NT2/D1 (cell line): Measurements from ENCODE around the gene PARPBP.
"Not testable (repeated sequence)": the region's sequence is repeated elsewhere in the genome, so short reads cannot be mapped to it uniquely, and the experiment has no call there.

Source experiments
- DNase-seq: peaks from one replicate; pipeline ENCODE4 v3.0.0-alpha.2; 2011; ENCODE audit warnings: low read depth, low spot score
- H3K27me3 ChIP-seq: 2 replicates; pipeline ENCODE4 v1.6.0; 2011; ENCODE audit warnings: mild to moderate bottlenecking; ENCODE audit not compliant: insufficient read length, insufficient read depth
- H3K36me3 ChIP-seq: 2 replicates; pipeline ENCODE4 v1.6.1; 2011; ENCODE audit warnings: mild to moderate bottlenecking, low read length, mixed read lengths; ENCODE audit not compliant: insufficient read depth, insufficient read length
- H3K4me1 ChIP-seq: 2 replicates; pipeline ENCODE4 v1.5.1; 2011; ENCODE audit not compliant: insufficient read depth, insufficient read length
- H3K4me3 ChIP-seq: 2 replicates; pipeline ENCODE4 v1.5.1; 2011; ENCODE audit warnings: low read depth; ENCODE audit not compliant: insufficient read length
- H3K9ac ChIP-seq: 2 replicates; pipeline ENCODE4 v1.6.0; 2011; ENCODE audit warnings: low read depth; ENCODE audit not compliant: insufficient read length
- H3K9me3 ChIP-seq: 2 replicates; pipeline ENCODE4 v1.5.1; 2011; ENCODE audit warnings: mild to moderate bottlenecking, low read length; ENCODE audit not compliant: insufficient read depth
- SUZ12 ChIP-seq: IDR thresholded peaks from 2 replicates; pipeline ENCODE4 v1.6.1; 2011; ENCODE audit not compliant: insufficient read length, insufficient read depth; ENCODE audit errors: extremely low read depth
- YY1 ChIP-seq: IDR thresholded peaks from 2 replicates; pipeline ENCODE4 v1.6.1; 2011; ENCODE audit not compliant: insufficient read length, insufficient read depth
- ZNF274 ChIP-seq: IDR thresholded peaks from 2 replicates; pipeline ENCODE4 v1.6.1; 2011; ENCODE audit warnings: mild to moderate bottlenecking, low read depth, low read length

PARPBP gene

DNA sequence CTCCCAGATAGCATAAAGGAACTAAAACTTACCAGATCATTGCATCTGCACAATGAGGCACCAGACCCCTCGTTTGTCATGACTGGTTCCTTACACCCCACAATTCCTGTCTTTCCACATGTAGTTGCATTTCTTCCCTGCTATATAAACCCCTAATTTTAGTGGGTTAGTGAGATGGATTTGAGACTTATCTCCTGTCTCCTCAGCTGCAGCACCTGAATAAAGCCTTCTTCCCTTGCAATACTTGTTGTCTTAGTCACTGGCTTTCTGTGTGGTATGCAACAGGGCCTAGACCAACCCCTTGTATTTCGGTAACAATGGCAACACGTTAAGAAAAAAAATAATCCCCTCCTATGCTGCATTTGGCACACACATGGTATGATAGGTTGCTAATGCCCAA is 13.1 kb upstream of the PARPBP start:
- no peaks in the 10 kb centered on the region for H3K4me1 ChIP-seq

DNA sequence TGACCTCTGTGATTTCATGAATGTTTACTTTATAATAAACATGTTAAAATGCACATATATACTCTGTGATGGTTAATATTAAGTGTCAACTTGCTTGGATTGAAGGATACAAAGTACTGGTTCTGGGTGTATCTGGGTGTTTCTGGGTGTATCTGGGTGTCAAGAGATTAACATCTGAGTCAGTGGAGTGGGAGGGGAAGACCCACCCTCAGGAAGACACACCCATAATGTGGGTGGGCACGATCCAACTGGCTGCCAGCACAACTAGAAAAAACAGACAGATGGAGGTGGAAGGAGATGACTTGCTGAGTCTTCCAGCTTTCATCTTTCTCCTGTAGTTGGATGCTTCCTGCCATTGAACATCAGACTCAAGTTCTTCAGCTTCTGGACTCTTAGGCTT is 12.0 kb upstream of the PARPBP start:
- no peak for TF ChIP-seq ZNF274
- TF ChIP-seq YY1: no peak
- TF ChIP-seq SUZ12: no peak
- Histone ChIP-seq H3K4me3 (no peak overlapping the region), H3K4me1 (no peaks in the 10 kb centered on the region), H3K36me3 (peaks cover 84% of the 10 kb centered on the region), H3K9me3 (peaks cover 25% of the 10 kb centered on the region), H3K9ac (no peak overlapping the region), H3K27me3 (no peaks in the 10 kb centered on the region)
- no peak for DNase-seq

More for the DNA sequence above, 13.1 kb upstream of the PARPBP start:
- Histone ChIP-seq H3K9me3 (peaks cover 25% of the 10 kb centered on the region), H3K27me3 (no peaks in the 10 kb centered on the region), H3K36me3 (peaks cover 74% of the 10 kb centered on the region), H3K9ac (no peak overlapping the region), H3K4me3 (no peak overlapping the region)
- TF ChIP-seq SUZ12: no peak
- TF ChIP-seq YY1: no peak
- no peak for TF ChIP-seq ZNF274
- no peak for DNase-seq

DNA sequence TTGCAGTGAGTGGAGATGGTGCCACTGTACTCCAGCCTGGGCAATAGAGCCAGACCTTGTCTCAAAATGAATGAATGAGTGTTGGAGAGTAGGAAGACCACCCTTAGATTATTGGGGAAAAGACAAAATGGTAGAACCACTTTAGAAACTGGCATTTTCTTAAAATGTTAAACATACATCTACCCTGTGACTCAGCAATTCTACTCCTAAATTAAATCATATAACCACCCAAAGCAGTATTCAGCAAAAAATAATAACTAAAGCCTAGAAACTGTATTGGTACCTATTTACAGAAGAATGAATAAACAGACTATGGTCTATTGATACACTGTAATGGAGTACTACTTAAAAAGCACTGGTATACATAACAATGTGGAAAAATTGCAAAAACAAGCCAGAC is 9.2 kb upstream of the PARPBP start:
- Histone ChIP-seq H3K4me3 (no peak overlapping the region), H3K9ac (no peak overlapping the region), H3K4me1 (no peaks in the 10 kb centered on the region), H3K36me3 (peaks cover 84% of the 10 kb centered on the region), H3K27me3 (no peaks in the 10 kb centered on the region), H3K9me3 (peaks cover 25% of the 10 kb centered on the region)
- DNase-seq: no peak
- no peak for TF ChIP-seq SUZ12
- no peak for TF ChIP-seq YY1
- no peak for TF ChIP-seq ZNF274

DNA sequence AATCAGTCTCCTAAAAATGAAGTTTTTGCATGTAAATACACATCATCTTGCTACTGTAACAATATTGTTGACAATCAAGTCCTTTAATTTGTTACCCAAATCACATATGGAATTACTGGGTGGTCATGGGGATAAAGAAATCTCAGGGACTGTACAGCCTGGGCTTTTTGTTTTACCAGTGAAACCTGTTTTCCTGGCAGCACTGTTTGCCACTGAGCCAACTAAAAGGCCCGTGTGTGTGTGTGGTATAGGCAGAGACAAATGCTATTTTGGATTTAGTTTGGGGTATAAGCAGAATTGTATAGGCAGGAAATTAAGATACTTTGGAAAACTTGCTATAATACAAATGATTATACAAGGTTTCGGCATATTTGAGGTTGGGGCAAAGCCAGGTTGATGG is 5.8 kb upstream of the PARPBP start:
- no peaks in the 10 kb centered on the region for H3K4me1 ChIP-seq
- peaks cover 83% of the 10 kb centered on the region for H3K36me3 ChIP-seq
- no peak for DNase-seq

DNA sequence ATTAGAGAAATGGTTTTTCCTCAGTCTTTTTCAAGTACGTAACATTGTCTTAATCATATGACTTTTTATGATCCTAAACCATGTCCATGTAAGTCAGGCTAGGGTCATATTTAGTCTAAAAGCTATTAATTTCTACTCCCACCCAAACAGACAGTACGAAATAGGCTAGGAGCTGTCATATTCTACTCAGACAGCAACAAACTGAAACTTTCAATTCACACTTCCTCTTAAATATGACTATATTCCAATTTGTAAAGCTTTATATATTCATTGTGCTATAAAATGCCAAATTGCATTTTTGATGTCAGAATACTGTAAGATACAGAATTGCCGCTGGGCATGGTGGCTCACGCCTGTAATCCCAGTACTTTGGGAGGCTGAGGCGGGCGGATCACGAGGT is 3.6 kb upstream of the PARPBP start:
- no peaks in the 10 kb centered on the region for H3K9me3 ChIP-seq
- H3K9ac ChIP-seq: no peak overlapping the region
- DNase-seq: no peak
- H3K4me3 ChIP-seq: no peak overlapping the region
- H3K4me1 ChIP-seq: no peaks in the 10 kb centered on the region
- TF ChIP-seq ZNF274 (no peak), SUZ12 (no peak), YY1 (no peak)
- no peaks in the 10 kb centered on the region for H3K27me3 ChIP-seq
- H3K36me3 ChIP-seq: peaks cover 63% of the 10 kb centered on the region

More for the DNA sequence above, 5.8 kb upstream of the PARPBP start:
- Histone ChIP-seq H3K27me3 (no peaks in the 10 kb centered on the region), H3K9me3 (no peaks in the 10 kb centered on the region), H3K9ac (no peak overlapping the region), H3K4me3 (no peak overlapping the region)
- TF ChIP-seq ZNF274 (no peak), YY1 (no peak), SUZ12 (no peak)

DNA sequence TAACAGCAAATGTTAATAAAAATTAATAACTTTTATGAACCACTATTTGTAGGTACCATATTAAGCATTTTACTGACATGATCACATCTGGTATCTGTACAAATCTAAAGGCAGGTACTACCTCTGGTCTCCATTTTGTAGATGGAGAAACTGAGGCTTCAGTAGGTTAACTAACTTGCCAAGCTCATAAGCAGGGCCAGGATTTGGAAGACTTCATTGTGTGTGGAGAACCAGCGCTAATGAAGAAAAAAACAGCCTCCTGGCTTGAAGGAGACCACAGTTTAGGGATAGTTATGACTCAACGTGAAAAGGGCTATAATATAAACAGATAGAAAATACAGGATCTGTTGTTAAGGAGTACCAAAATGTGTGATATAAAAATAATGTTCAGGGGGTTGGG is 1.1 kb upstream of the PARPBP start:
- peaks cover 54% of the 10 kb centered on the region for H3K36me3 ChIP-seq
- H3K4me1 ChIP-seq: no peaks in the 10 kb centered on the region
- no peaks in the 10 kb centered on the region for H3K9me3 ChIP-seq
- TF ChIP-seq ZNF274 (no peak), YY1 (no peak), SUZ12 (no peak)
- no peaks in the 10 kb centered on the region for H3K27me3 ChIP-seq
- H3K4me3 ChIP-seq: peak overlapping the region; percentile 92
- peak overlapping the region; percentile 96 for H3K9ac ChIP-seq
- DNase-seq: no peak

DNA sequence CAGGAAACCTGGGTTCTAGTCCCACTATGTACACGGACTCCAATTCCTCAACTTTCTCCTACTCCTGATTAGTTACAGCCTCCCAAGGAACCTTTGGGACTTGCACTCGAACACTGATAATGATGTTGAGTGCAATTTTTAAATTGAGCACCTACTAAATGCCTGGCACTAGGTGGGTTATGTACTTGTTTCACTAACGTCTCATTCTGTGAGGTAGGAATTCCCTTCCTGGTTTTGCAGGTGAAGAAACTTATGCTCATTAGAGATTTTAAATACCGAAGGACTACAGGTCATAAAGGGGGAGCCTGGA is 536 bp downstream of the PARPBP start:
- Histone ChIP-seq H3K9me3 (no peaks in the 10 kb centered on the region), H3K4me3 (peak overlapping the region; percentile 92), H3K27me3 (no peaks in the 10 kb centered on the region), H3K4me1 (no peaks in the 10 kb centered on the region), H3K9ac (peak overlapping the region; percentile 96), H3K36me3 (peaks cover 58% of the 10 kb centered on the region)
- no peak for DNase-seq
- no peak for TF ChIP-seq SUZ12
- no peak for TF ChIP-seq ZNF274
- no peak for TF ChIP-seq YY1

DNA sequence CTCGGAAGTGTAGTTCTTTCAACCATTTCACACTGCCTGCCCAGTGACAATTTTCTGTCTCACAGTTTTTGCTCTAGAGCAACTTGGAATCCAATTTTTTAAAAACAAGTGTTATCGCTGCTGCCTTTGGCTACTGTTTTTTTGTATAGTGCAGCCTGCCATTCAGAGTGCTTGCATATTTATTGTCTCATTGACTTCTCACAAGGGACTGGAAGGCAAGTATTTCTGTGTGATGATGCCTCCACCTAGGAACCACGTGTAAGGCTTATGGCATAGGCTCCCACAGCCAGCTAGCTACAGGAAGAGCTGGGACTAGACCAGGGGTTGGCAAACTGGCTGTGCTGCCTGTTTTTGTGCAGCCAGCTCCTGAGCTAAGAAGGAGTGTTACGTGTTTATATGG is 903 bp downstream of the PARPBP start:
- Histone ChIP-seq H3K4me3 (peak overlapping the region; percentile 92), H3K27me3 (no peaks in the 10 kb centered on the region), H3K36me3 (peaks cover 58% of the 10 kb centered on the region), H3K9me3 (no peaks in the 10 kb centered on the region), H3K4me1 (no peaks in the 10 kb centered on the region), H3K9ac (peak overlapping the region; percentile 96)
- TF ChIP-seq ZNF274 (no peak), SUZ12 (no peak), YY1 (no peak)
- no peak for DNase-seq

DNA sequence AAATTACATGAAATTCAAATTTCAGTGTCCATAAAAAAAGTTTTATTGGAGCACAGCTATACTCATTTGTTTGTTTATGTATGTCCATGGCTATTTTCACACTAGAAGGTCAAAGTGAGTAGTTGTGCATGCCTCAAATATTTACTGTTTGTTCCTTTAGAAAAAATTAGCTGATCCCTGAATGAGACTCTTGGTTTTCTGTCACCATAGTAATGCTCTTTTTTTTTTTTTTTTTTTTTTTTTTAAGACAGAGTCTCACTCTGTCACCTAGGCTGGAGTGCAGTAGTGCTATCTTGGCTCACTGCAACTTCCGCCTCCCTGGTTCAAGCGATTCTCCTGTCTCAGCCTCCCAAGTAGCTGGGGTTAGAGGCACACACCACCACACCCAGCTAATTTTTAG is 1.3 kb downstream of the PARPBP start:
- not testable (repeated sequence) for H3K27me3 ChIP-seq, DNase-seq, H3K4me1 ChIP-seq, H3K9me3 ChIP-seq
- H3K36me3 ChIP-seq: peaks cover 58% of the 10 kb centered on the region
- peak overlapping the region; percentile 92 for H3K4me3 ChIP-seq
- peak overlapping the region; percentile 96 for H3K9ac ChIP-seq

DNA sequence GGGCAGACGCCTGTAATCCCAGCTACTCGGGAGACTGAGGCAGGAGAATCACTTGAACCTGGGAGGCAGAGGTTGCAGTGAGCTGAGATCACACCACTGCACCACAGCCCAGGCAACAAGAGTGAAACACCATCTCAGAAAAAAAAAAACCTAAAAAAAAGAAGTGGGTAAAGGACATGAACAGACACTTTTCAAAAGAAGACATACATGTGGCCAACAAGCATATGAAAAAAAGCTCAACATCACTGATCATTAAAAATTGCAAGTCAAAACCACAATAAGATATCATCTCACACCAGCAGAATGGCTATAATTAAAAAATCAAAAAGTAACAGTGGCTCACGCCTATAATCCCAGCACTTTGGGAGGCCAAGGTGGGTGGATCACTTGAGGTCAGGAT is 10.7 kb downstream of the PARPBP start:
- not testable (repeated sequence) for H3K4me1 ChIP-seq, DNase-seq, H3K27me3 ChIP-seq, H3K4me3 ChIP-seq, H3K9ac ChIP-seq, H3K9me3 ChIP-seq
- peaks cover 38% of the 10 kb centered on the region for H3K36me3 ChIP-seq

DNA sequence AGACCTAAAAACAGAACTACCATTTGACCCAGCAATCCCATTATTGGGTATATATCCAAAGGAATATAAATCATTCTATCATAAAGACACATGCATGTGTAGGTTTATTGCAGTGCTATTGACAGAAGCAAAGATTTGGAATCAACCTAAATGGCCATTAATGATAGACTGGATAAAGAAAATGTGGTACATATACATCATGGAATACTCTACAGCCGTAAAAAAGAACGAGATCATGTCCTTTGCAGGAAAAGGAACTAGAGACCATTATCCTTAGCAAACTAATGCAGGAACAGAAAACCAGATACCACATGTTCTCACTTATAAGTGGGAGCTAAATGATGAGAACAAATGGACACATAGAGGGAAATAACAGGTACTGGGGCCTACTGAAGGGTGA is 11.5 kb downstream of the PARPBP start:
- not testable (repeated sequence) for H3K27me3 ChIP-seq, H3K4me3 ChIP-seq, H3K9ac ChIP-seq, H3K4me1 ChIP-seq, DNase-seq, H3K9me3 ChIP-seq
- peaks cover 31% of the 10 kb centered on the region for H3K36me3 ChIP-seq
